ENCODE measurements around the gene ZNF724.

- no peak for TF ChIP-seq RARB (CRISPR knock-in tag; IDR thresholded peaks at IDR 0.05)
- TF ChIP-seq ISL1 (CRISPR knock-in tag; IDR thresholded peaks at IDR 0.05), result no peak
- TF ChIP-seq TSHZ2 (CRISPR knock-in tag; IDR thresholded peaks at IDR 0.05), result no peak
- no peak for TF ChIP-seq ZFP30 (CRISPR knock-in tag; IDR thresholded peaks at IDR 0.05)
- TF ChIP-seq ZNF565 (CRISPR knock-in tag; conservative IDR thresholded peaks at IDR 0.05; ENCODE audit: low read depth), result no peak
- TF ChIP-seq ZFP3 (CRISPR knock-in tag; IDR thresholded peaks at IDR 0.05), result no peak
- TF ChIP-seq ZNF8 (CRISPR knock-in tag; IDR thresholded peaks at IDR 0.05), result no peak
- no peak for TF ChIP-seq PATZ1 (CRISPR knock-in tag; IDR thresholded peaks at IDR 0.05; ENCODE audit: borderline replicate concordance)
- TF ChIP-seq GLIS3 (CRISPR knock-in tag; IDR thresholded peaks at IDR 0.05), result no peak
- no peak for TF ChIP-seq CREB5 (CRISPR knock-in tag; IDR thresholded peaks at IDR 0.05; ENCODE audit: low read depth)
- TF ChIP-seq POU6F1 (CRISPR knock-in tag; IDR thresholded peaks at IDR 0.05; ENCODE audit: borderline replicate concordance, low read depth), result no peak
- no peak for TF ChIP-seq SNAI2 (CRISPR knock-in tag; IDR thresholded peaks at IDR 0.05)
- TF ChIP-seq ARNTL (CRISPR knock-in tag; IDR thresholded peaks at IDR 0.05; ENCODE audit: borderline replicate concordance, low read depth), result no peak
These were observed 66.9 kb downstream of the ZNF724 start for GRCh38 chr19:23183251-23183650.
